GM19467 (cell line): ENCODE data around the gene ECI2.
A peak's percentile ranks its signal among the peaks of the same experiment; 100 is the strongest.
"Not testable (repeated sequence)": the region's sequence is repeated elsewhere in the genome, so short reads cannot be mapped to it uniquely, and the experiment has no call there.

Experiments used
- ATAC-seq: cut with Tn5 transposase; IDR thresholded peaks from one replicate; pipeline ENCODE4 v1.9.1; 2021; ENCODE audit warnings: mild to moderate bottlenecking, moderate library complexity; ENCODE audit not compliant: unreplicated experiment

The ECI2 gene

DNA sequence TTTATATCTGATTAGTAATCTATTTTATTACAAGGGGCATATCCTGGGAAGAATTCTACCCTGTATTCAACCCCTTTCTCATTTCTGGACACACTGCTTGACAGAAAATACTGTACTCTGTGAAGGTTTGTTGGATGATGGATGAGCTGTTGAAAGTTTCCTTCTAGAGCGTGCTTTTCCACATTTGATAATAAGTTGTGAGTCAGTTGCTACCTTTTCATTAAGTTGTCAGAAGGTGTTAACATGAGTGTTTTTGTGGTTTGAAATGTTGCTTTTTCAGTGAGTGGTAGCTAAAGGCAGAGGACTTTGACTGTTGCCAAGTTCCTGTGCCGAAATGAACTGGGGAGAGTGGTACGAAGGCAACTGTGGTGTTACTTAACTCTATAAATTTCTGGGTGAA is 3.9 kb upstream of the ECI2 start:
- no peak for ATAC-seq

- no peak for ATAC-seq
Measured at GRCh38 chr6:4138186-4138585, 2.8 kb upstream of the ECI2 start.

- no peak for ATAC-seq
Measured at GRCh38 chr6:4136354-4136831, 1.0 kb upstream of the ECI2 start.

- peak; percentile 68 for ATAC-seq
Measured at GRCh38 chr6:4135665-4136353, 434 bp upstream of the ECI2 start.

DNA sequence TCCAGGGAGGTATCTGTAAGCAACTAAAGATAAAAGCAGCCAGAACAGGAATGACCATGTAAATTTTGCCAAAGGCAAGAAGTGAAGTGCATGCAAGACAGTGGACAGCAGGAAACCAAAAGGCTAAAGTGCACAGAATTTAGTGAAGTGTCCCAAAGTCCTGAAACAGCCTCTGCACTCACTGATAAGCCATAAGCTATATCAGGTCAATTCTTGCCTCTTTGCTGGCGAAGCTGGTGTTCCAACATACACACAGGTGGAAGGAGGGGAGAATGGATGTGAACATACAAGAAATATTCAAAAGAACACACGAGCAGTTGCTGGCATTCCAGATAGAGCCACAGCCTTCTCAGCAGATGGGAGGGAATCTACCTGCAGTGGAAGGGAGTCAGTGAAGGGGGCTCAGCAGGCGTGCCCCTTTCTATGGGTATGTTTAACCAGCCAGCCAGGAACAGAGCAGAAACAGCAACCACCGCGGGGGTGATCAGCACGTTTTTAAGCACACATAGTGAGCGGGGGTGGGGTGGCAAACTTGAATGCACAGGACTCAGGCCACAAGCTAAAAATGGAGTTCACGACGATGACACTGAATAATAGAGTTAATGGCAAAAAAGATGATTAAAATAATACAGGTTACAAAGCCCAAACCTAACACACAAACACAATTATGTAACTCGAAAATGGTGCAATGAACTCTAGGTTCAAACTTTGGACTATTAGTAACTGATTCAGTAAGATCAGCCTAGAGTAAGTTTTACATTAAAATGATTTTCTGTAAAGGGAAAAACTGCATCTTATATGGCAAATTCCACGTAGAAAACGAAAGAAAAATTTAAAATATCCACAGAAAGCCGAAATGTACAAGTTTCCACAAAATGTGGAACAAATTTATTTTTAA is 1.2 kb downstream of the ECI2 start:
- ATAC-seq: no peak

GRCh38 chr6:4130357-4130987 is 4.9 kb downstream of the ECI2 start:
- ATAC-seq: no peak

- no peak for ATAC-seq
Measured at GRCh38 chr6:4129446-4129845, 5.9 kb downstream of the ECI2 start.

DNA sequence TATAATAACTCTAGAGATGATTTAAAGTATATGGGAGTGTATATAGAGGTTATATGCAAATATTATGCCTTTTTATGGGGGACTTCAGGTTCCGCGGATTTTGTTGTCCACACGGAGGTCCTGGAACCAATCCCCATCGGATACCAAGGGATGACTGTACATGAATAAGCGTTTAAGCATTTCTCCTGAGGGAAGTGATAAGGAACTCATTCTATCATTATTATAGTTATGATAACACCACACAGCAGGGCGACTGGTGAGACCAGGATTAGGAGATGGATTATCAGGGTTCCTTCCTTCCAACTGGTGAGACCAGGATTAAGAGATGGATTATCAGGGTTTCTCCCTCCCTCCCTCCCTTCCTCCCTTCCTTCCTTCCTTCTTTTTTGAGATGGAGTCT is 6.6 kb downstream of the ECI2 start:
- ATAC-seq: no peak

- ATAC-seq: no peak
Measured at GRCh38 chr6:4128072-4128471, 7.3 kb downstream of the ECI2 start.

- no peak for ATAC-seq
Measured at GRCh38 chr6:4125933-4126864, 9.2 kb downstream of the ECI2 start.

DNA sequence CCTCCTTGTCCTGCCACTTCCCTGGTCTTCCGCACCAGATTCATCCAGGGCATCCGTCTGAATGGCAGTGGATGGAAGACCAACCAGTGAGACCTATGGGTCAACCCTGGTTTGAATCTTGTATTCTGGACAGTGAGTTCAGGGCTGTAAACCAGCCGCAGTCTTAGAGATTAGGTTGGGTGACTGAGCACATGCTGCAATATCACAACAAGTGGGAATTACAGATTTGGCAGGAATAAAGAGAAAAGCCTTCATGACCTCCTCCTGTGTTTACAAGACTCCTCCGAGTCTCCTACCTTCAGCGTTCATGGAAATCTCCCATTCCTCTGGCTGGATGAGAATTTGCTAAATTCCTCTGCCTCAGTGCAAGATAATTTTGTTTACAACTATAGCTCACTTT is 9.9 kb downstream of the ECI2 start:
- ATAC-seq: no peak

DNA sequence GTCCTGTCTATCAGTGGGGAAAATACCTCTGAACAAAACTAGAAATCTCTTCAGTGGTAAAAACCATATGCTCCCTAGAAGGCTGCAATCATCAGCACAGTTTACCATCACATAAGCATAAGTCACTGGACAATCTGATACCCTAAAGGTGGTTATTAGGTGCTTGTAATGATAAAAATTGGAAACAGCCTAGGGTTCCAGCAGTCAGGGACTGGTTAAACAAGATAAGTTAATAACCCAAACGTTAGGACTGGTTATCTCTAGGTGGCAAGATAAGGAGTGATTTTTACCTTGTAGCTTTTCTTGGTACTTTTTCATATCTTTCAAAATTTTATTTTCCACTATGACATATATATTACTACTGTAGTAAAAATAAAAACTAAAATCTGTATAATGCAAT is 11.0 kb downstream of the ECI2 start:
- ATAC-seq: no peak

- ATAC-seq: no peak
Measured at GRCh38 chr6:4115741-4116140, 19.6 kb downstream of the ECI2 start.

DNA sequence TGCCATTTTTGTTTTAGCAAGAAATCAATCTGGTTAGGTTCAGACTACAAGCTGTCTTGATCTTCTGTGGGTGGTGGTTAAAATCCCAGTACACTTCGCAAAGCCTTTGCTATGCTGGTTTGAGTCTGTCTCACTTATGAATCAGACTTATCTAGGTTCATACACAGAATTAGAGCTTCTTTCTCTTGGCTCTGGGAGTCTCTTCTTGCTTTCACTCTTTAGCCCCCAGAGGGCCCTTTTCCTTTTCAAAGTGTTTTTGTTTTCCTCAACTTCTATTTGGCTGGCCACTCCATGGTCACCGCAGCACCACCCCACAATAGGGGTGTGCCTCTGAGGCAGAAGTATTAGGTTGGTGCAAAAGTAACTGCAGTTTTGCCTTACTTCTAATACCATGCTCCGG is 21.3 kb downstream of the ECI2 start:
- no peak for ATAC-seq

- ATAC-seq: no peak
Measured at GRCh38 chr6:4113649-4114048, 21.7 kb downstream of the ECI2 start.

DNA sequence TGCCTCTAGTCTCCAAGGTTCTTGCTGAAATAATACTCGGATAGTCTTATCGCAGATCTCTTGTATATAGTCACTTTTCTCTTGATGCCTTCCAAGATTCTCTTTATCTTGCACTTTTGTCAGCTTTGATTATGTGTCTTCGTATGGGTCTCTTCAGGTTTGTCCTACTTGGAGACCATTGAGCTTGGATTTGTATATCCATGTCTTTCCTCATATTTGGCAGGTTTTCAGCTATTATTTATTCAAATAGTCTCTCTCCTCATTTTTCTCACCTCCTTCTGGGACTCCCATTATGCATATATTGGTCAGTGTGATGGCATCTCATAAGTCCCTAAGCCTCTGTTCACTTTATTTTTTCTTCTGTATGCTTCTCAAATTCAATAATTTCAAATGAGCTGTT is 23.0 kb downstream of the ECI2 start:
- ATAC-seq: no peak

DNA sequence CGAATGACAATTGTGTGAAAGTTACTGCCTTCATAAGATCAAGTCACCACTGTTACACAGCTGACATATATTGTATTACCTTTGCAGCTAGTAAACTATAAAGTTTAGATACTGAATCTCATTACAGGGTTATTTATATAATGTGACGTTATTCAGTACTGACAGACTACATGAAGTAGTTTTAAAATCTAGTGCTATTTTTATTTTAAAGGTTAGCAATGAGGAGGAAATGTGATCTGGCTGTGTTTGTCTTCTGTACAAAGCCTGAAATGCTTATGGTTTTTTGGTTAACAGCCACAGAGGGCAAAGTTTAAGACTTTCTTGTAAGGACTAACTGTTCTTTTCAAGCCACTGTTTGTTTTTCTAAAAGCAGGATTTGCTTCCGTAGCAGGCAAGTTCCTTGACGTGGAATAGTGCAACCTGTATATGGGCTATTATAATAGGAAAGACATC is 26.0 kb downstream of the ECI2 start:
- not testable (repeated sequence) for ATAC-seq

GRCh38 chr6:4108561-4109093 is 26.7 kb downstream of the ECI2 start:
- no peak for ATAC-seq

- ATAC-seq: no peak
Measured at GRCh38 chr6:4107873-4108272, 27.5 kb downstream of the ECI2 start.

GRCh38 chr6:4105980-4106536 is 29.3 kb downstream of the ECI2 start:
- ATAC-seq: no peak
